Activated CD4-positive, CD25-positive, alpha-beta regulatory T cell treated with anti-CD3 and anti-CD28 coated beads, Interleukin-2, amount 50 U/mL, for 24 hours (primary cell): ENCODE data around the gene GPBP1.
"Not testable (repeated sequence)": the region's sequence is repeated elsewhere in the genome, so short reads cannot be mapped to it uniquely, and the experiment has no call there.

Experiments
- ATAC-seq, 2 donors: fragments of 150-1000 bp; cut with Tn5 transposase; one replicate each; pipeline ENCODE4 v1.10.0; 2021; ENCODE audit warnings: mild to moderate bottlenecking in 1 of 2, moderate library complexity in 1 of 2

Gene GPBP1

GRCh38 chr5:57291894-57292293 lies 118.0 kb downstream of the GPBP1 start:
- ATAC-seq: no peak

- no peak for ATAC-seq
These were observed 118.5 kb downstream of the GPBP1 start for GRCh38 chr5:57292336-57292735.

GRCh38 chr5:57298295-57298984 lies 124.6 kb downstream of the GPBP1 start:
- peak; percentile 59 to 74 for ATAC-seq

GRCh38 chr5:57298985-57299491 lies 125.2 kb downstream of the GPBP1 start:
- ATAC-seq: peak; percentile 35 to 39

- ATAC-seq: no peak
These were observed 126.1 kb downstream of the GPBP1 start for GRCh38 chr5:57299986-57300385.

- peak; percentile 21 to 33 for ATAC-seq
These were observed 128.3 kb downstream of the GPBP1 start for GRCh38 chr5:57302164-57302563.

- peak; percentile 36 to 53 for ATAC-seq
These were observed 128.8 kb downstream of the GPBP1 start for GRCh38 chr5:57302643-57303042.

- no peak for ATAC-seq
These were observed 130.1 kb downstream of the GPBP1 start for GRCh38 chr5:57303985-57304384.

- no peak for ATAC-seq
These were observed 131.1 kb downstream of the GPBP1 start for GRCh38 chr5:57304931-57305330.

GRCh38 chr5:57306359-57306758 lies 132.5 kb downstream of the GPBP1 start:
- no peak for ATAC-seq

GRCh38 chr5:57307516-57307915 lies 133.7 kb downstream of the GPBP1 start:
- no peak for ATAC-seq

GRCh38 chr5:57309022-57309421 lies 135.2 kb downstream of the GPBP1 start:
- ATAC-seq: not testable (repeated sequence)

GRCh38 chr5:57311251-57311650 lies 137.4 kb downstream of the GPBP1 start:
- no peak for ATAC-seq

- no peak for ATAC-seq
These were observed 138.3 kb downstream of the GPBP1 start for GRCh38 chr5:57311921-57312735.

GRCh38 chr5:57313716-57314115 lies 139.9 kb downstream of the GPBP1 start:
- ATAC-seq: no peak
